Caki2 (cell line): ENCODE measurements around the gene TECPR2. TPM values are rescaled to one million over a fixed set of nuclear protein-coding genes. Genes with fewer than 3 reads are reported as not detected.
A peak's percentile ranks its signal among the peaks of the same experiment; 100 is the strongest.

Source experiments
- DNase-seq: peaks from one replicate; pipeline ENCODE4 v3.0.0-alpha.2; 2015; ENCODE audit warnings: low read depth
- in situ Hi-C: cut with HindIII; loops from 2 replicates; pipeline ENCODE4 v1.10.0; 2016; ENCODE audit warnings: low sequenced_read_pairs, low pct_unique_long_range_greater_than_20kb, mixed read lengths
- total RNA-seq: library from RNA; depleted of rRNA; stranded (reverse); fragments of >200 nt; shearing (Covaris generic); gene quantifications from 2 replicates; pipeline ENCODE4 v1.2.3, GENCODE V29; 2014; ENCODE audit warnings: low replicate concordance

Gene TECPR2
- total RNA-seq, 1 experiment from 2014 or later: 2.0 TPM

DNA sequence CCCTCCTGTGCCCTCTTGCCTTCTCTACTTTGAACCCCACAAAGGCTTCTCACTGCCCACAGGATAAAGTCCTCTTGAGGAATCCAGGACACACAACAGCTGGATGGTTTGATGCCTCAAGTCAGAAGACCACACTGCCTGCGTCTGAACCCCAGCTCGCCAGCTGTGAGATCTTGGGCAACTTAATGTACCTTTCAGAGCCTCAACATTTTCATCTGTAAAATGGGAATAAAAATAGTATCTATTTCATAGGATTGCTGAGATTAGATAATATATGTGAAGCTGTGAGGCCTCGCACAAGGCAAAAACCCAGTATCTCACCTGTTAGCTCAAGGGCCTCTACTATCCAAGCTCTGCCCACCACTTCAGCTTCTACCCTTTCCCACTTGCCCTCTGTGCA, 2.4 kb upstream of the TECPR2 start:
- DNase-seq: no peak
- in situ Hi-C loops: no loop called here

DNA sequence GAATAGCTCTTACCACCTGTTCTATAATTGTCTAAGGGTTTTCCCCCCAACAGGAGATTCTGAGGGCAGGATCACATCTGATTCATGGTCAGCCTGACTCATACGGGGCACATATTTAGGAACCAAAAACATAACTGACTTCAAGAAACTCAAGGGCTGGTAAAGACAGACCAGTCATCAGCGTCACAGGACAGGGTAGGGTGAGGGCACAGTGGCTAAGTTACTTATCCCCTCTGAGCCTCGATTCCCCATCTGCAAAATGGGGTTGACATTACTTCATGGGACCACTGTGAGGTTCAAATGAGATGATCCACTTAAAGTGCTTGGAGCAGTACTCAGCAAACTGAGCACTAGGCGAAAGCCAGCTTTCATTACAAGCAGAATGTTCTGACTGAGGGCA, 657 bp upstream of the TECPR2 start:
- in situ Hi-C loops: no loop called here
- no peak for DNase-seq

GRCh38 chr14:102363182-102363943, 622 bp downstream of the TECPR2 start:
- in situ Hi-C loops: no loop called here
- DNase-seq: no peak

GRCh38 chr14:102370305-102370809, 7.6 kb downstream of the TECPR2 start:
- in situ Hi-C loops: no loop called here
- no peak for DNase-seq

- DNase-seq: no peak
- in situ Hi-C loops: no loop called here
Measured at GRCh38 chr14:102371361-102371760, 8.6 kb downstream of the TECPR2 start.

DNA sequence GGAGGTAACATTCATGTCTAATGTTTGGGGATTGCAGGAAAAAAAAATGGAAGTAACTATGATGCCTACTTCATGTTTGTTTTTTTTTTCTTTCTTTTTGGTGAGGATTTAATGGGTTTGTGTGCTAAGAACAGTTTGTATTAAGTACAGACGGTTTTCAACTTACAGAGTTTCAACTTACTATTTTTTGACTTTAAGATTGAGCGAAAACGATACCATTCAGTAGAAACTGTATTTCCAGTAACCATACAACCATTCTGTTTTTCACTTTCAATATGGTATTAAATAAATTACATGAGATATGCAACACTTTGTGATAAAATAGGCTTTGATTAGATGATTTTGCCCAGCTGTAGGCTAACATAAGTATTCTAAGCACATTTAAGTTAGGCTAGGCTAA, 10.4 kb downstream of the TECPR2 start:
- no peak for DNase-seq
- in situ Hi-C loops: no loop called here

- no peak for DNase-seq
- in situ Hi-C loops: no loop called here
Measured at GRCh38 chr14:102374264-102374663, 11.5 kb downstream of the TECPR2 start.

- no peak for DNase-seq
- in situ Hi-C loops: no loop called here
Measured at GRCh38 chr14:102375119-102375518, 12.4 kb downstream of the TECPR2 start.

DNA sequence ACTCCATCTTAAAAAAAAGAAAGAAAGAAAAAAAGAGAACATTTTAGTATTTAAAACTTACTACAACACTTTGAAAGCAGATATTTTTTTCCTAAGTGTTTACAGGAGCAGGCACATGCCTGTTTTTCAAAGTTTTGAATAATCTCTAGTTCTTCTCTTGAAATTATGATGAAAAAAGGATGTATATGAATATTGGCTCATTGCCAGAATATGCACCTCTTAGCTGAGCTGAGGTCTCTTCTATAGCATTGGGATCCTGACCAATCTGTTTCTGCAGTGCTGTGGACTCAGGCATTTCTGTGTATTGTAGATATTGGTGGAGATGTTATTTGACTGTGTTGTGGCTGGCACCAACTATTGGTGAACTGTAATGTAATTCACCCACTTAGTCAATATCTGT, 15.0 kb downstream of the TECPR2 start:
- DNase-seq: no peak
- in situ Hi-C loops: no loop called here

DNA sequence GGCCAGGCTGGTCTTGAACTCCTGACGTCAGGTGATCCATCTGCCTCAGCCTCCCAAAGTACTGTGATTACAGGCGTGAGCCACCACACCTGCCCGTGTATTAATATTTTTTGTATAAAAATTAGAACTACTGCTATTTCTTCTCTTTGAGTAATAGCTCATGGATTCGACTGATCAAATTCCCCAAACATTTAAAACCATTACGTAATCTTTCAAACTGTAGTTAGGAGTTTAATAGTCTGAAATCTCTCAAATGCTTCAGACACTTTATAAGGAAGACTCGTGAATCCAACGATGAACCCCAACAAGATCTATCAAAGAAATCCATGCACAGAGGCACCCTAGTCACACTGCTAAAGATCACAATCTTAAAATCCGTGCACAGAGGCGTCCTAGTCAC, 16.1 kb downstream of the TECPR2 start:
- DNase-seq: no peak
- in situ Hi-C loops: no loop called here

- in situ Hi-C loops: no loop called here
Measured at GRCh38 chr14:102387086-102387485, 24.3 kb downstream of the TECPR2 start.

GRCh38 chr14:102389246-102389645, 26.5 kb downstream of the TECPR2 start:
- in situ Hi-C loops: no loop called here

More at GRCh38 chr14:102387086-102387485, 24.3 kb downstream of the TECPR2 start:
- no peak for DNase-seq

GRCh38 chr14:102390064-102390855, 27.5 kb downstream of the TECPR2 start:
- DNase-seq: no peak
- in situ Hi-C loops: no loop called here

More at GRCh38 chr14:102389246-102389645, 26.5 kb downstream of the TECPR2 start:
- DNase-seq: no peak

DNA sequence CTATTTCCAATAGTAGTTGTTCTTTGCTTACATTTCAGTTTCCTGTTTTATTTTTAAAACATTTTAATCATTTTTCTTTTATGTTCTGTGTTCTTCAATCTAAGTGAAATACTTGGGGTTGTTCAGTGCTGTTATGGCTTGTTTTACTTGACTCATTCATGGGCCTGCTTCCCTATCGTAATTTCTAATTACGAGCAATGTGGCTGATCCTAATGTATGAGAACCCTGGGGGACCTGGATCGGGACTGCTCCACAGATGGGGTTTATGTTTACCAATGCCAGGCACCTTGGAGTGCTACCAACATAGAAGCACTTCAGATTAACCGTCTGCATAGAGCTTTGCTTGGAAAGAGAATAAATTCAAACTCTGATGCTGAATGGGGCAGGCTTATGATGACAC, 29.8 kb downstream of the TECPR2 start:
- no peak for DNase-seq
- in situ Hi-C loops: no loop called here

DNA sequence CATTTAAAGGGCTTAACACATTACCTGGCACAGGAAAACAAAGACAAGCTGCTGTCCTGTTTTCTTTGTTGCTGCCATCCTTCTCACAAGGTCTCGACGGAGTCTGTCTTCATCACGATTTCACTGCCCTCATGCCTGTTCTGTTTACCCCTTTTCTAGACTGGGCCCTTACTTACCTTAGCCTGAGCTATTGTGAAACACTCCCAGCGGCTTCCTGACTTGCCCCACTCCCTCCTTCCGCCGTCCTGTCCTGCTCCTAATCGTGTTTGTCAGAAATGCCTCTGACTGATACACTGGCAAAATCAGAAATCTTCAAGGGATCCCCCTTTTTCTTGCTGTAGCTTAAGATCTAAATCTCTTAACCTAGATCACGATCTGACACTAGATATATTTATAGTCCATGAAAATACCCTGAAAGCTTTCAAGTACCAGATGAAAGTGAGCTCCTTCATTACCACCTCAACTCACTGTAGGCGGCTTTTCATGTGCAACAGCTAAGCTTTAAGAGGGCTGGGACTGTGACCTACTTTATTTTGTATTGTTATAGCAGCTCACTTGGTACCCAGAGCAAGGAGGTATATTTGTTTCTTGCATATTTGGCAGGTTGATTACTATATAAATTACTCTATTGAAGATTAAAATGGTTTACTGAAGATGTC, 32.1 kb downstream of the TECPR2 start:
- in situ Hi-C loops: no loop called here

DNA sequence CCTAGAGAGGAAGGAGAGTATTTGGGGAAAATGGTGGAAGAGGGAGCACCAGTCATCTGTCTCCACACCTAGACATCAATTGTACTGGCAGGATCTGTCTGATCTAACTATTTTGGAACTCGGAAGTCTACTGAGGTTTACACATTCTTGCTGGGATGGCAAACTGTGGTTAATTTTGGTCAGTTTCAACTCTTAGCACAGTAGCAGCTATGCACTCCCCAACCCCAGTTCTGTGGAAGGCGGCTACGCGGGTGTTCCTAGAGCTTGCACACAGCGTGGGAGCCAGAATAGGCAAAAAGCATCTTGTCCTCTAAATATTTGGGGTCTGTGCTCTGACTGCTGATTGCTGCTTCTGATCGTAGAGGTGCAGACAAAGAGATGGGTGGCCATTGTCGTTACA, 33.8 kb downstream of the TECPR2 start:
- in situ Hi-C loops: no loop called here
- no peak for DNase-seq

More for the DNA sequence above, 32.1 kb downstream of the TECPR2 start:
- no peak for DNase-seq

DNA sequence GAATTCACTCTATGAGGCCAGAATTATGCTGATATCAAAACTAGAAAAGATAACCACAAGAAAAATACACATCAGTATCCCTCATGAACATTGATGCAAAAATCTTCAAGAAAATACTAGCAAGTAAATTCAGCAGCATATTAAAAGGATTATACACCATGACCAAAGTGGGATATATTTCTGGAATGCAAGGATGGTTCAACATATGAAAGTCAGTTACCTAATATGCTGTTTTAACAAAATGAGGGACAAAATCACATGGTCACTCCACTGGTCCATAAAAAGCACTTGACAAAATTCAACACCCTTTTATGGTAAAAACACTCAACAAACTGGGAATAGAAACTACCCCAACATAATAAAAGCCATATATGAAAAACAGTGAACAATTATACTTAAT, 40.3 kb downstream of the TECPR2 start:
- in situ Hi-C loops: no loop called here
- DNase-seq: peak; percentile 6

GRCh38 chr14:102407258-102407657, 44.5 kb downstream of the TECPR2 start:
- DNase-seq: no peak
- in situ Hi-C loops: no loop called here

- in situ Hi-C loops: no loop called here
- no peak for DNase-seq
Measured at GRCh38 chr14:102408724-102409123, 46.0 kb downstream of the TECPR2 start.
